ENCODE results near the gene LTC4S.

DNA sequence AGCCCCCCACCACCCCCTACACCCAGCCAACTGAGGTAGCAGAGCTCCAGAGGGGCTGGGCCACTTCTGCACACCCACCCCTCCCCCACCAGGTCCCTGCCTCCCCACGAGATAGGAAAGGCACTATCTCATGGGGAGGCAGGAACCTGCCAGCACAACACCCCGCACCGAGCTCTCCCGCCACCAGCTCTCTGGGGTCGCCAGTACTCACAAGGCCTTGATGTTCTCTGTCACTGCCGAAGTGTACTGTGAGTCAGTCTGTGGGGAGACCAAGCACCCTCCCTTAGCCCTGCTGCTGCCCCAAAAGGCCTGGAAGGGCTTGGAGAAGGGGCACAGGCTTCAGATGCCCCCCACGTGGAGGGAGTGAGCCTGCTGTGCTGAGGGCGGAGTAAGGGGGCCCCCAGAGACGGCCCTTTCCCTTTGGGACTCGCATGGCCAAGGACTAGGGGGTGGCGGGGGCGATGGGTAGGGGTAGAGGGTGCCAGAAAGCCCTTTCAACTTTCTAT, 7.0 kb downstream of the LTC4S start:
- TF ChIP-seq, protein P1, sequence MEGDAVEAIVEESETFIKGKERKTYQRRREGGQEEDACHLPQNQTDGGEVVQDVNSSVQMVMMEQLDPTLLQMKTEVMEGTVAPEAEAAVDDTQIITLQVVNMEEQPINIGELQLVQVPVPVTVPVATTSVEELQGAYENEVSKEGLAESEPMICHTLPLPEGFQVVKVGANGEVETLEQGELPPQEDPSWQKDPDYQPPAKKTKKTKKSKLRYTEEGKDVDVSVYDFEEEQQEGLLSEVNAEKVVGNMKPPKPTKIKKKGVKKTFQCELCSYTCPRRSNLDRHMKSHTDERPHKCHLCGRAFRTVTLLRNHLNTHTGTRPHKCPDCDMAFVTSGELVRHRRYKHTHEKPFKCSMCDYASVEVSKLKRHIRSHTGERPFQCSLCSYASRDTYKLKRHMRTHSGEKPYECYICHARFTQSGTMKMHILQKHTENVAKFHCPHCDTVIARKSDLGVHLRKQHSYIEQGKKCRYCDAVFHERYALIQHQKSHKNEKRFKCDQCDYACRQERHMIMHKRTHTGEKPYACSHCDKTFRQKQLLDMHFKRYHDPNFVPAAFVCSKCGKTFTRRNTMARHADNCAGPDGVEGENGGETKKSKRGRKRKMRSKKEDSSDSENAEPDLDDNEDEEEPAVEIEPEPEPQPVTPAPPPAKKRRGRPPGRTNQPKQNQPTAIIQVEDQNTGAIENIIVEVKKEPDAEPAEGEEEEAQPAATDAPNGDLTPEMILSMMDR (IDR thresholded peaks at IDR 0.05; ENCODE audit: borderline replicate concordance, extremely low read depth, low read length, poor library complexity, severe bottlenecking): no peak
- TF ChIP-seq EZH2 (IDR thresholded peaks at IDR 0.05; ENCODE audit: borderline replicate concordance, low read depth, low read length, severe bottlenecking): no peak
